ENCODE data around the gene CATSPER4.

Gene CATSPER4

DNA sequence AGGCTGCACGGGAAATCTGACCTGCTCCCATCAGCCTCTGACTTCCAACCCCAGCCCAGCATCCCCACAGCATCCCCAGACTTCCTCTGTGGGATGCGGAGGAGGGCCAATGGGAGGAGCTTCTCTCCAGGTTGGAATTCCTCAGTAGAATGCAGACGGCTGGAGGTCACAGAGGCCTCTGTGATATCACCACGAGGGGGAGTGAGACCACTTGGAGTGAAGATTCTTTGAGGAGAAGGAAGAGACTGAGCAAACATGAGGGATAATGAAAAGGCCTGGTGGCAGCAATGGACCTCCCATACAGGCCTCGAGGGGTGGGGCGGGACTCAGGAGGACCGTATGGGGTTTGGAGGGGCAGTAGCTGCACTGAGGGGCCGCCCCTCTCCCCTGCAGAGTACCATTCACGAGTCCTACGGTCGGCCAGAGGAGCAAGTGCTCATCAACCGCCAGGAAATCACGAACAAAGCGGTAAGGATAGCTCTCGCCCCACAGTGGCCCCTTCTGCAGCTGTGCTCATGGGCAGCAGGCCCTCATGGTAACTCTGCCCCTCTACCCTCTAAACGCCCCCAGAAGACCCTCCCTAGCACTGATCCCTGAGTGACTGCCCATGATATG is at the start of gene CATSPER4:
Gene CATSPER4, plus strand, starts transcription at position 230 of the 615 bp plus-strand sequence. Its CDS starts 26 bp downstream, at position 256.
- no peak for FAIRE-seq

DNA sequence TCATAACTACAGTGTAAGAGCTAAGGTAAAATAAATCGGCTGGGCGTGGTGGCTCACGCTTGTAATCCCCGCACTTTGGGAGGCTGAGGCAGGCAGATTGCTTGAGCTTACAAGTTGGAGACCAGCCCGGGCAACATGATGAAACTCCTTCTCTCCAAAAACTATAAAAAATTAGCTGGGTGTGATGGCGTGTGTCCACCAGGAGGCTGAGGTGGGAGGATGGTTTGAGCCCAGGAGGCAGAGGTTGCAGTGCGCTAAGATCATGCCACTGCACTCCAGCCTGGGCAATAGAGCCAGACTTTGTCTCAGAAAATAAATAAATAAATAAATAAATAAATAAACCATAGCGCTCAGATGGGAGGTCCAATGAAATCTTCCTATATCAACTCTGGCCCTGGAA is 48.2 kb upstream of the CATSPER4 start:
- no peak for FAIRE-seq

DNA sequence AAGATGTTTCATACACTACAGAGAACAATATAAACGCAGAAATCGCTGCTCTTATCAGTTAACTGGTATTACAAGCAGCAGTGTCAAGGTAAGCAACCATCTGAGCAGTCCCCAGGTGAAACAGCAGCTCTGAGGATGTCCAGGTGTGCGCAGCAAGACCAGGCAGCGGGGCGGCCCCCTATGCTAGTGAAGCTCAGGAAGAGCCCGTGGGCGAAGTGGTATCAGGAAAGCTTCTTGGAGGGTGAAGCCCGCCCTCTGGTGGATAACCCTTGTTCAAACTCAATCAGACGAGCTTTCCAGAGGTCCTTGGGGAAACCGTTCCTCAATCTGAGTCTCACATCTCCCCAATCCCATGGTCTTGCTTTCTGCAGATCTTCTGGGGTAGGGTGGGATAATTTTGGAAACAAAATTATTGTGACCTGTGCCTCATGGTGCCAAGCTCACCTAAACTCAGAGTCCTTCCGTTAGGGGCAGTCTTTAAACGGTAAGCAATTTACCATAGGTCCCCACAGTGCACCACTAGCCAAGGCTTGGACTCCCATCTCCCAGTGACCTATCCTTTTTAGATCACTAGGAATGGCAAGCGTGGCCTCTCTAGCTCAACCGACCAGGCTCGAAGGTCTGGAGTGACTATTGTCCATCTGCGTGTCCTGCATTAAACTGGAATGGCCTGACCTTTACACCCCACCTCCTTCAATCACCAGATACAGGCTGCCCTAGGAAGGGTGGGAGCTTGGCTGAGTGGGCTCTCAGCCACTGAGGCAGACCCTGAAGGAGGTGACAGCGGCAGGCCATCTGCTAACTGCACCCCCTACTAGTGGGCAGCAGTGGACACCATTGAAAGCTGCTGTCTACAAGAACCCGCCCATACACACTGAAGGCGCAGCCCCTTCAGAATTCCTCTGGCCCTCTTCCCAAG is 45.1 kb upstream of the CATSPER4 start:
- FAIRE-seq, result peak; percentile 95

- no peak for FAIRE-seq
Observed at GRCh38 chr1:26145960-26146294, 44.5 kb upstream of the CATSPER4 start.

DNA sequence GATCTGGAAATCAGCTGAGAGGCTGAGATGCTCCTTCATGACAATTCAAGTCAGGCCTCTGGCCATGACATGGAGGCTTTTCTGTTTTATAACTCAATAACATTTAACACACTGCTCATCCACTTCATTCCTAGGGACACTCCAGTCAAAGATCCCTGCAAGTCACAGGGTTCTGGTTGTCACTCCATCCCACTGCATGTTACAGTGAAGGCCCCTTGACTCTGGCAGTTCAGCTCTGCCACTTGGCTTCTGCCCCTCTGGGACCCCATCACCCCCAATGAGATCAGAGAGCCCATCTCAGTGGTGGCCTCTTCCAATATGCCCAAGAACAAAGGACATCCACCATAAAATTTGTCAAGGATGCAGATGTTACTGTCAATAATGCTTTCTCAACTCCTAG is 41.5 kb upstream of the CATSPER4 start:
- no peak for FAIRE-seq

GRCh38 chr1:26153966-26154532 is 36.4 kb upstream of the CATSPER4 start:
- no peak for FAIRE-seq

DNA sequence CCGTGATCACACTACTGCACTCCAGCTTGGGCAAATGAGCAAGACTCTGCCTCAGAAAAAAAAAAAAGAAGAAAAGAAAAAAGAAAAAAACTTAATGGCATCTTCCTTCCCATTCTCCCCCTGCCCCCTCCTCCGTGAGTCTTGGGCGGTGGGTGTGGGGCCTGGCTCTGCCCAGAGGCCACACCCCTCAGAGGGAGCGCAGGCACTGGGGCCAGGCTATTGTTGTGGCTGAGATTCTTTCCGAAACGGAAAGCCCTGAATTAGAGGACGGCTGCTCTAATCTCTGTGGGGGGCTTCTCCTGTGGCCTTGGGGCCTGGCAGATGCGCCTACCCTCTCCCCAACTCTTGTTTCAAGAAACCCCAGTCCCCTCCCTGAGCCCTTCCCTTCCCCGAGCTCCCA is 35.7 kb upstream of the CATSPER4 start:
- FAIRE-seq, result no peak

- no peak for FAIRE-seq
Observed at GRCh38 chr1:26155370-26156284, 34.8 kb upstream of the CATSPER4 start.

- peak; percentile 50 for FAIRE-seq
Observed at GRCh38 chr1:26156285-26157038, 33.9 kb upstream of the CATSPER4 start.

GRCh38 chr1:26158271-26158907 is 32.0 kb upstream of the CATSPER4 start:
- FAIRE-seq, result no peak

DNA sequence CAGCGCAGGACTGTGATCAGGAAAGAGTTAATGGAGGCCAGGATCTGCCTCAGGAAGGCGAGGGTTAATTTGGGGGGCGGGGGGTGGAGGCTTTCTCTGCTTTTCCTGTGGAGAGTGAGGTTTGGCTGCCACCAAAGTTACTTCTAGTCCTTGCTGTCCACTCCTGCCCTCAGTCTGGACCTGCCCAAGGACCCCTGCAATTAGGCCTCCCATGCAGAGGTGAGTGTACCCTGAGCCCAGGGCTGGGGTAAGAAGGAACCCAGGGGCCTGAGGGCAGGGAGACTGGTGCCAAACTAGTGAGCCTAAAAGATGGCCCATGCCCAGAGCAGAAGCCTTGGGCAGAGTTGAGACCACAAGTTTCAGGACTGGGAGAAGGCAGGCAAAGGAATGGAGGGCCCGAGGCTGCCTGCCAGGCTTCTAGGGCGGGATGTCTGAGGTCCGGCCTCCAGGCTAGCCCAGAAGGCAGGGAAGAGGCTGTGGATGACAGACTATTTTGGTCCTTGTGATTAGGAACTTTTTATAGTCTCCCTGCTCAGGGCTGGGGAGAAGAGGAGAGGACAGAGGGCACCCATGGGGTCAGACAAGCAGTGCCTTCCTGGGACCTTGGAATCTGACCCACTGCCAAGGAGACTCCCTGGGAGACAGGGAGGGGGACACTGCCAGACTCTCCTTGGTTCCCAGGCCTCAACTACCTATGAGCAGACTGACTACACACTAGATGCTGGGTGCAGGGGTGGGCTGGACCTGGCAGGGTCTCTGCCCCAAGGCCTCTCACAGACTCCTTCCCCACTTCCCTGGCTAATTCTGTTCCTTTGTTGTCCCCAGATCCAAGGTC is 31.3 kb upstream of the CATSPER4 start, which contains the start of gene FAM110D:
Gene FAM110D, plus strand, starts transcription at position 172 of the 835 bp plus-strand sequence. CDS start 2,213 bp downstream, outside the sequence.
- no peak for FAIRE-seq

DNA sequence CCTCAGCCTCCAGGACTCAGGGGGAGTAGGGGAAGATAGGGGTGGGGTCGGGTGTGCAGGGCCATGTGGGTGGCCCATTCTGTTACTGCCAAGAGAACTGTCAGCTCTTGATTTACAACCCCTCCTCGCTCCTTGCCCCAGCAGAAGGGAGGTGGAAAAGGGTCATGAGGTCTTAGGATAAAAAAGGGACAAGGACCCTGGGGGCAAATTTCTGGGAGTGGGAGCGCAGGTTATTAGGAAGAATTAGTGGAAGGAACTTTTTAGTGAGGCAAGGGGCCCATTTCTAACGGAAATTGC is 30.7 kb upstream of the CATSPER4 start:
- no peak for FAIRE-seq

- FAIRE-seq, result no peak
Observed at GRCh38 chr1:26160527-26161414, 29.6 kb upstream of the CATSPER4 start.

- FAIRE-seq, result no peak
Observed at GRCh38 chr1:26161415-26162219, 28.8 kb upstream of the CATSPER4 start.

GRCh38 chr1:26162220-26162709 is 28.1 kb upstream of the CATSPER4 start:
- no peak for FAIRE-seq

- FAIRE-seq, result no peak
Observed at GRCh38 chr1:26163684-26164035, 26.7 kb upstream of the CATSPER4 start.

- FAIRE-seq, result no peak
Observed at GRCh38 chr1:26164036-26164860, 26.2 kb upstream of the CATSPER4 start.
